ENCODE results near the gene TMEM63A.

Gene TMEM63A

DNA sequence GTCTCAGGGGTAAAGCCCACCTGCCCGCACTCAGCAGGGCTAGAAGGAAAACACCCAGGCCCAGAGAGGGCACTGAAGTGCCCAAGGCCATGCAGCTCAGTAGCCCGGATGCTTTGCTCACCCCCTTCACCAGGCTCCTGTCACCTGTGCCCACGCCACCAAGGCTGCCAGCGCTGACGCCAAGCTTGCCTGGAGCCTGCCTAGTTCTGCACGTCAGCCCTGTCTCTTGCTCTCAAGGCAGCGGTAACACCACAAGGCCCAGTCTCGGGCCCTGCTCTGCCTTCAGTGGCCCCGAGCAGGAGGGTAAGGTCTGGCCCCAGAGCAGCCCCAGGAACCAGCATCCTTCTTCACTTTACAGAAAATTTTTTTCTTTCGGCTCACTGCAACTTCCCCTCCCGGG, 7.7 kb downstream of the TMEM63A start:
- Histone ChIP-seq H3K27ac (ENCODE audit: low read depth, low read length) (no peak overlapping the region), H4K20me1 (ENCODE audit: control insufficient read depth, insufficient read depth, low read depth, low read length) (no peaks in the 10 kb centered on the region), H3K27me3 (ENCODE audit: control insufficient read depth, low read length) (peaks cover 4% of the 10 kb centered on the region; the same call in 1 of the 2 replicates), H3K79me2 (ENCODE audit: control insufficient read depth, low read length) (no peaks in the 10 kb centered on the region), H3K4me2 (ENCODE audit: low read length) (no peak overlapping the region), H3K4me3 (ENCODE audit: low read length) (no peak overlapping the region), H3F3A (ENCODE audit: control insufficient read depth, insufficient read depth) (no peaks in the 10 kb centered on the region), H3K4me1 (ENCODE audit: control insufficient read depth, low read length) (no peaks in the 10 kb centered on the region), H3K9me2 (replicated peaks; ENCODE audit: control insufficient read depth, low read length) (no peaks in the 10 kb centered on the region), H3K36me3 (ENCODE audit: control insufficient read depth, low read length) (no peaks in the 10 kb centered on the region), H3K9me3 (ENCODE audit: control insufficient read depth, insufficient read depth, low read length) (no peaks in the 10 kb centered on the region)
- no peak for TF ChIP-seq EZH2phosphoT487 (IDR thresholded peaks at IDR 0.05; ENCODE audit: borderline replicate concordance, low read length)
- TF ChIP-seq, protein P1, sequence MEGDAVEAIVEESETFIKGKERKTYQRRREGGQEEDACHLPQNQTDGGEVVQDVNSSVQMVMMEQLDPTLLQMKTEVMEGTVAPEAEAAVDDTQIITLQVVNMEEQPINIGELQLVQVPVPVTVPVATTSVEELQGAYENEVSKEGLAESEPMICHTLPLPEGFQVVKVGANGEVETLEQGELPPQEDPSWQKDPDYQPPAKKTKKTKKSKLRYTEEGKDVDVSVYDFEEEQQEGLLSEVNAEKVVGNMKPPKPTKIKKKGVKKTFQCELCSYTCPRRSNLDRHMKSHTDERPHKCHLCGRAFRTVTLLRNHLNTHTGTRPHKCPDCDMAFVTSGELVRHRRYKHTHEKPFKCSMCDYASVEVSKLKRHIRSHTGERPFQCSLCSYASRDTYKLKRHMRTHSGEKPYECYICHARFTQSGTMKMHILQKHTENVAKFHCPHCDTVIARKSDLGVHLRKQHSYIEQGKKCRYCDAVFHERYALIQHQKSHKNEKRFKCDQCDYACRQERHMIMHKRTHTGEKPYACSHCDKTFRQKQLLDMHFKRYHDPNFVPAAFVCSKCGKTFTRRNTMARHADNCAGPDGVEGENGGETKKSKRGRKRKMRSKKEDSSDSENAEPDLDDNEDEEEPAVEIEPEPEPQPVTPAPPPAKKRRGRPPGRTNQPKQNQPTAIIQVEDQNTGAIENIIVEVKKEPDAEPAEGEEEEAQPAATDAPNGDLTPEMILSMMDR (IDR thresholded peaks at IDR 0.05; ENCODE audit: low read depth, low read length, poor library complexity, severe bottlenecking) = no peak

GRCh38 chr1:225873281-225873850, 8.8 kb downstream of the TMEM63A start:
- peaks cover 4% of the 10 kb centered on the region; the same call in 1 of the 2 replicates for H3K27me3 ChIP-seq (ENCODE audit: control insufficient read depth, low read length)
- H3K9me3 ChIP-seq (ENCODE audit: control insufficient read depth, insufficient read depth, low read length) = no peaks in the 10 kb centered on the region
- no peaks in the 10 kb centered on the region for H3F3A ChIP-seq (ENCODE audit: control insufficient read depth, insufficient read depth)
- no peak overlapping the region for H3K4me3 ChIP-seq (ENCODE audit: low read length)
- H3K79me2 ChIP-seq (ENCODE audit: control insufficient read depth, low read length) = no peaks in the 10 kb centered on the region
- H3K27ac ChIP-seq (ENCODE audit: low read depth, low read length) = no peak overlapping the region
- H4K20me1 ChIP-seq (ENCODE audit: control insufficient read depth, insufficient read depth, low read depth, low read length) = no peaks in the 10 kb centered on the region
- H3K4me2 ChIP-seq (ENCODE audit: low read length) = no peak overlapping the region
- no peaks in the 10 kb centered on the region for H3K4me1 ChIP-seq (ENCODE audit: control insufficient read depth, low read length)
- no peaks in the 10 kb centered on the region for H3K36me3 ChIP-seq (ENCODE audit: control insufficient read depth, low read length)
- H3K9me2 ChIP-seq (replicated peaks; ENCODE audit: control insufficient read depth, low read length) = no peaks in the 10 kb centered on the region
- TF ChIP-seq, protein P1 (IDR thresholded peaks at IDR 0.05; ENCODE audit: low read depth, low read length, poor library complexity, severe bottlenecking) = no peak
- no peak for TF ChIP-seq EZH2phosphoT487 (IDR thresholded peaks at IDR 0.05; ENCODE audit: borderline replicate concordance, low read length)

GRCh38 chr1:225872075-225872430, 10.1 kb downstream of the TMEM63A start:
- no peaks in the 10 kb centered on the region for H3K4me1 ChIP-seq (ENCODE audit: control insufficient read depth, low read length)
- no peaks in the 10 kb centered on the region for H3K27me3 ChIP-seq (ENCODE audit: control insufficient read depth, low read length)
- no peaks in the 10 kb centered on the region for H3F3A ChIP-seq (ENCODE audit: control insufficient read depth, insufficient read depth)
- no peak overlapping the region for H3K4me2 ChIP-seq (ENCODE audit: low read length)
- no peaks in the 10 kb centered on the region for H3K9me2 ChIP-seq (replicated peaks; ENCODE audit: control insufficient read depth, low read length)
- H3K79me2 ChIP-seq (ENCODE audit: control insufficient read depth, low read length) = no peaks in the 10 kb centered on the region
- TF ChIP-seq, protein P1 (IDR thresholded peaks at IDR 0.05; ENCODE audit: low read depth, low read length, poor library complexity, severe bottlenecking) = no peak
- TF ChIP-seq EZH2phosphoT487 (IDR thresholded peaks at IDR 0.05; ENCODE audit: borderline replicate concordance, low read length) = no peak
- no peaks in the 10 kb centered on the region for H3K36me3 ChIP-seq (ENCODE audit: control insufficient read depth, low read length)
- H3K27ac ChIP-seq (ENCODE audit: low read depth, low read length) = no peak overlapping the region
- H3K4me3 ChIP-seq (ENCODE audit: low read length) = no peak overlapping the region
- H4K20me1 ChIP-seq (ENCODE audit: control insufficient read depth, insufficient read depth, low read depth, low read length) = no peaks in the 10 kb centered on the region
- H3K9me3 ChIP-seq (ENCODE audit: control insufficient read depth, insufficient read depth, low read length) = no peaks in the 10 kb centered on the region

Data from DOHH2 (cell line).